ENCODE results near the gene TMEM18.

DNA sequence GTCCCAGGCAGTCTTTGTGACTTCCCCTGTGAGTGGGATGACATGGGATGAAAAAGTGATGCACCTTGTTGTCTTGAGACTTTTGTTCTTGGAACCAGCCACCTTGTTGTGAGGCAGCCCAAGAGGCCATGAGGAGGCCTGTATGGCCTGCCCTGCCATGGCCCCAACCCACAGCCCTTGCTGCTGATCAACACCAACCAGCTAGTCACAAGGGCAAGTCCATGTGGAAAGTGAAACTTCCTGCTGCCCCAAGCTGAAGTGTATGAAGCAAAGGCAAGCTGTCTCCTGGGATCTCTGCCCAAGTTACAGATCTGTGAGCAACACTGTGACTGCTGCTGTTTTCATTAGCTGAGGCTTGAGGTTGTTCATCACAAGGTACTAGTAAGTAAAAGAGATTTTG, 21.6 kb downstream of the TMEM18 start:
- no peak for TF ChIP-seq POLR2A (IDR thresholded peaks at IDR 0.05)
- TF ChIP-seq, protein P1, sequence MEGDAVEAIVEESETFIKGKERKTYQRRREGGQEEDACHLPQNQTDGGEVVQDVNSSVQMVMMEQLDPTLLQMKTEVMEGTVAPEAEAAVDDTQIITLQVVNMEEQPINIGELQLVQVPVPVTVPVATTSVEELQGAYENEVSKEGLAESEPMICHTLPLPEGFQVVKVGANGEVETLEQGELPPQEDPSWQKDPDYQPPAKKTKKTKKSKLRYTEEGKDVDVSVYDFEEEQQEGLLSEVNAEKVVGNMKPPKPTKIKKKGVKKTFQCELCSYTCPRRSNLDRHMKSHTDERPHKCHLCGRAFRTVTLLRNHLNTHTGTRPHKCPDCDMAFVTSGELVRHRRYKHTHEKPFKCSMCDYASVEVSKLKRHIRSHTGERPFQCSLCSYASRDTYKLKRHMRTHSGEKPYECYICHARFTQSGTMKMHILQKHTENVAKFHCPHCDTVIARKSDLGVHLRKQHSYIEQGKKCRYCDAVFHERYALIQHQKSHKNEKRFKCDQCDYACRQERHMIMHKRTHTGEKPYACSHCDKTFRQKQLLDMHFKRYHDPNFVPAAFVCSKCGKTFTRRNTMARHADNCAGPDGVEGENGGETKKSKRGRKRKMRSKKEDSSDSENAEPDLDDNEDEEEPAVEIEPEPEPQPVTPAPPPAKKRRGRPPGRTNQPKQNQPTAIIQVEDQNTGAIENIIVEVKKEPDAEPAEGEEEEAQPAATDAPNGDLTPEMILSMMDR (IDR thresholded peaks at IDR 0.05), result no peak

Data from heart left ventricle (tissue), 13 donors.